AG09309 (cell line): ENCODE results near the gene ADGRV1.

Source experiments
- DNase-seq: peaks from one replicate; pipeline ENCODE4 v3.0.0-alpha.2; 2010; ENCODE audit warnings: low read depth
- H3K4me3 ChIP-seq: 2 replicates; pipeline ENCODE4 v1.5.1; 2011; ENCODE audit warnings: mild to moderate bottlenecking, low read depth, low read length, moderate library complexity; ENCODE audit not compliant: control insufficient read depth
- CTCF ChIP-seq: IDR thresholded peaks from 2 replicates; pipeline ENCODE4 v1.5.1; 2011; ENCODE audit warnings: mild to moderate bottlenecking, low read depth, low read length, inconsistent platforms; ENCODE audit not compliant: insufficient read depth, control insufficient read depth; ENCODE audit errors: missing control alignments

The ADGRV1 gene

GRCh38 chr5:90641528-90641927 is 82.9 kb downstream of the ADGRV1 start:
- DNase-seq, result no peak
- no peak for TF ChIP-seq CTCF
- H3K4me3 ChIP-seq, result no peak overlapping the region

GRCh38 chr5:90642706-90643229 is 84.2 kb downstream of the ADGRV1 start:
- no peak overlapping the region for H3K4me3 ChIP-seq
- no peak for DNase-seq
- TF ChIP-seq CTCF, result no peak

GRCh38 chr5:90644132-90644531 is 85.5 kb downstream of the ADGRV1 start:
- no peak overlapping the region for H3K4me3 ChIP-seq
- no peak for DNase-seq
- TF ChIP-seq CTCF, result no peak

GRCh38 chr5:90645024-90645610 is 86.5 kb downstream of the ADGRV1 start:
- no peak overlapping the region for H3K4me3 ChIP-seq
- no peak for DNase-seq
- TF ChIP-seq CTCF, result no peak

GRCh38 chr5:90650767-90651166 is 92.2 kb downstream of the ADGRV1 start:
- no peak overlapping the region for H3K4me3 ChIP-seq
- no peak for TF ChIP-seq CTCF
- no peak for DNase-seq

- no peak overlapping the region for H3K4me3 ChIP-seq
- DNase-seq, result no peak
- no peak for TF ChIP-seq CTCF
Measured at GRCh38 chr5:90654215-90654614, 95.6 kb downstream of the ADGRV1 start.

GRCh38 chr5:90655423-90655822 is 96.8 kb downstream of the ADGRV1 start:
- TF ChIP-seq CTCF, result no peak
- DNase-seq, result no peak
- H3K4me3 ChIP-seq, result no peak overlapping the region
